DOHH2 (cell line): ENCODE measurements around the gene KRTAP23-1.

Experiments
- H3F3A ChIP-seq: fragments of 200-600 bp; sonication (generic), shearing (Covaris generic); 2 replicates; pipeline ENCODE4 v1.6.0; 2016; ENCODE audit warnings: antibody characterized with exemption, mild to moderate bottlenecking; ENCODE audit not compliant: control insufficient read depth, insufficient read depth
- H3K27ac ChIP-seq: fragments of 200-600 bp; sonication (generic); 2 replicates; pipeline ENCODE4 v1.5.1; 2014; ENCODE audit warnings: low read depth, mild to moderate bottlenecking, low read length, moderate library complexity
- H3K27me3 ChIP-seq: fragments of 200-600 bp; sonication (generic); 2 replicates; pipeline ENCODE4 v1.6.1; 2014; ENCODE audit warnings: mild to moderate bottlenecking, low read length, mixed read lengths; ENCODE audit not compliant: control insufficient read depth
- H3K36me3 ChIP-seq: fragments of 200-600 bp; sonication (generic); 2 replicates; pipeline ENCODE4 v1.6.1; 2014; ENCODE audit warnings: mild to moderate bottlenecking, low read length, moderate library complexity, mixed read lengths; ENCODE audit not compliant: control insufficient read depth
- H3K4me1 ChIP-seq: fragments of 200-600 bp; sonication (generic); 2 replicates; pipeline ENCODE4 v1.6.1; 2014; ENCODE audit warnings: mild to moderate bottlenecking, low read length, mixed read lengths; ENCODE audit not compliant: control insufficient read depth
- H3K4me2 ChIP-seq: fragments of 200-600 bp; sonication (generic); 2 replicates; pipeline ENCODE4 v1.6.0; 2014; ENCODE audit warnings: mild to moderate bottlenecking, low read length, moderate library complexity
- H3K4me3 ChIP-seq: fragments of 200-600 bp; sonication (generic); 2 replicates; pipeline ENCODE4 v1.5.1; 2014; ENCODE audit warnings: mild to moderate bottlenecking, low read length, mixed read lengths
- H3K79me2 ChIP-seq: fragments of 200-600 bp; sonication (generic); 2 replicates; pipeline ENCODE4 v1.6.1; 2014; ENCODE audit warnings: mild to moderate bottlenecking, low read length, mixed read lengths; ENCODE audit not compliant: control insufficient read depth
- H3K9me2 ChIP-seq: fragments of 200-600 bp; sonication (generic); replicated peaks from 2 replicates; pipeline ENCODE4 v1.6.1; 2014; ENCODE audit warnings: mild to moderate bottlenecking, low read length, mixed read lengths; ENCODE audit not compliant: control insufficient read depth
- H3K9me3 ChIP-seq: fragments of 200-600 bp; sonication (generic); 2 replicates; pipeline ENCODE4 v1.6.1; 2014; ENCODE audit warnings: antibody characterized with exemption, low read length, mixed read lengths; ENCODE audit not compliant: control insufficient read depth, insufficient read depth
- H4K20me1 ChIP-seq: fragments of 200-600 bp; sonication (generic); 2 replicates; pipeline ENCODE4 v1.6.0; 2014; ENCODE audit warnings: low read depth, mild to moderate bottlenecking, antibody characterized with exemption, low read length, moderate library complexity; ENCODE audit not compliant: control insufficient read depth, insufficient read depth
- CTCF ChIP-seq: fragments of 200-600 bp; sonication (generic); IDR thresholded peaks from one replicate; pipeline ENCODE4 v1.5.1; 2014; ENCODE audit warnings: antibody characterized with exemption, mild to moderate bottlenecking, low read depth, low read length; ENCODE audit not compliant: poor library complexity, severe bottlenecking
- EZH2phosphoT487 ChIP-seq: fragments of 200-600 bp; sonication (generic); IDR thresholded peaks from 2 replicates; pipeline ENCODE4 v1.6.1; 2017; ENCODE audit warnings: borderline replicate concordance, mild to moderate bottlenecking, antibody characterized with exemption, low read length, moderate library complexity, mixed read lengths

The KRTAP23-1 gene

GRCh38 chr21:30337772-30338171 is 10.6 kb downstream of the KRTAP23-1 start:
- no peaks in the 10 kb centered on the region for H4K20me1 ChIP-seq
- no peaks in the 10 kb centered on the region for H3K4me1 ChIP-seq
- H3K4me3 ChIP-seq: no peak overlapping the region
- H3K36me3 ChIP-seq: no peaks in the 10 kb centered on the region
- no peak overlapping the region for H3K4me2 ChIP-seq
- H3K9me3 ChIP-seq: no peaks in the 10 kb centered on the region; the same call in 1 of the 2 replicates
- H3K27ac ChIP-seq: no peak overlapping the region
- no peaks in the 10 kb centered on the region for H3F3A ChIP-seq
- no peaks in the 10 kb centered on the region for H3K27me3 ChIP-seq
- no peak for TF ChIP-seq CTCF
- TF ChIP-seq EZH2phosphoT487: no peak
- no peaks in the 10 kb centered on the region for H3K9me2 ChIP-seq
- no peaks in the 10 kb centered on the region for H3K79me2 ChIP-seq

- no peaks in the 10 kb centered on the region; the same call in 1 of the 2 replicates for H3K9me3 ChIP-seq
- no peaks in the 10 kb centered on the region for H4K20me1 ChIP-seq
- no peak within 1 kb of the TSS for H3K4me2 ChIP-seq
- H3K79me2 ChIP-seq: no peaks in the 10 kb centered on the region
- TF ChIP-seq CTCF: no peak
- no peak for TF ChIP-seq EZH2phosphoT487
- H3K36me3 ChIP-seq: no peaks in the 10 kb centered on the region
- H3K4me3 ChIP-seq: no peak within 1 kb of the TSS
- H3K27me3 ChIP-seq: no peaks in the 10 kb centered on the region
- H3K4me1 ChIP-seq: no peaks in the 10 kb centered on the region
- H3K27ac ChIP-seq: no peak within 1 kb of the TSS
- no peaks in the 10 kb centered on the region for H3K9me2 ChIP-seq
- no peaks in the 10 kb centered on the region for H3F3A ChIP-seq
These were observed 11.1 kb downstream of the KRTAP23-1 start, which contains the start of gene KRTAP27-1 for GRCh38 chr21:30337276-30337744. Gene KRTAP27-1, minus strand, starts transcription at chr21:30337694. Its CDS starts 26 bp downstream, at chr21:30337668.

- Histone ChIP-seq H3K4me2 (no peak overlapping the region), H3K27me3 (no peaks in the 10 kb centered on the region)
- TF ChIP-seq EZH2phosphoT487: no peak
- TF ChIP-seq CTCF: no peak
These were observed 11.8 kb downstream of the KRTAP23-1 start for GRCh38 chr21:30336596-30336995.

More at GRCh38 chr21:30336596-30336995, 11.8 kb downstream of the KRTAP23-1 start:
- H3K4me1 ChIP-seq: no peaks in the 10 kb centered on the region
- no peaks in the 10 kb centered on the region for H3F3A ChIP-seq
- no peaks in the 10 kb centered on the region; the same call in 1 of the 2 replicates for H3K9me3 ChIP-seq
- no peak overlapping the region for H3K4me3 ChIP-seq
- no peaks in the 10 kb centered on the region for H3K79me2 ChIP-seq
- no peaks in the 10 kb centered on the region for H4K20me1 ChIP-seq
- no peak overlapping the region for H3K27ac ChIP-seq
- H3K36me3 ChIP-seq: no peaks in the 10 kb centered on the region
- H3K9me2 ChIP-seq: no peaks in the 10 kb centered on the region
